HG02623 (cell line): ENCODE measurements around the gene GAS1.

Source experiments
- ATAC-seq: cut with Tn5 transposase; IDR thresholded peaks from one replicate; pipeline ENCODE4 v1.9.1; 2021; ENCODE audit warnings: moderate library complexity; ENCODE audit not compliant: unreplicated experiment

The GAS1 gene

GRCh38 chr9:86926145-86926544, 21.2 kb downstream of the GAS1 start:
- no peak for ATAC-seq

GRCh38 chr9:86925686-86926085, 21.6 kb downstream of the GAS1 start:
- no peak for ATAC-seq

- no peak for ATAC-seq
Observed at GRCh38 chr9:86924206-86924605, 23.1 kb downstream of the GAS1 start.

GRCh38 chr9:86921151-86921923, 26.0 kb downstream of the GAS1 start:
- ATAC-seq, result no peak

- no peak for ATAC-seq
Observed at GRCh38 chr9:86918556-86918955, 28.8 kb downstream of the GAS1 start.

GRCh38 chr9:86912210-86912609, 35.1 kb downstream of the GAS1 start:
- no peak for ATAC-seq

- no peak for ATAC-seq
Observed at GRCh38 chr9:86909388-86909787, 37.9 kb downstream of the GAS1 start.

GRCh38 chr9:86908261-86908660, 39.0 kb downstream of the GAS1 start:
- ATAC-seq, result no peak

- no peak for ATAC-seq
Observed at GRCh38 chr9:86907346-86907745, 40.0 kb downstream of the GAS1 start.

- ATAC-seq, result no peak
Observed at GRCh38 chr9:86903734-86904085, 43.6 kb downstream of the GAS1 start.

- ATAC-seq, result no peak
Observed at GRCh38 chr9:86902991-86903733, 44.1 kb downstream of the GAS1 start.

GRCh38 chr9:86902586-86902985, 44.7 kb downstream of the GAS1 start:
- ATAC-seq, result no peak

GRCh38 chr9:86902176-86902575, 45.1 kb downstream of the GAS1 start:
- ATAC-seq, result no peak

- no peak for ATAC-seq
Observed at GRCh38 chr9:86901511-86901910, 45.8 kb downstream of the GAS1 start.
